GM21619 (cell line): Measurements from ENCODE around the gene ZNF277.
A peak's percentile ranks its signal among the peaks of the same experiment; 100 is the strongest.
"Not testable (repeated sequence)": the region's sequence is repeated elsewhere in the genome, so short reads cannot be mapped to it uniquely, and the experiment has no call there.

Source experiments
- ATAC-seq: cut with Tn5 transposase; IDR thresholded peaks from one replicate; pipeline ENCODE4 v1.9.1; 2021; ENCODE audit not compliant: unreplicated experiment

The ZNF277 gene

GRCh38 chr7:112385516-112385915 lies 179.0 kb downstream of the ZNF277 start:
- ATAC-seq: no peak

- no peak for ATAC-seq
Observed at GRCh38 chr7:112386619-112387018, 180.1 kb downstream of the ZNF277 start.

GRCh38 chr7:112390167-112390566 lies 183.7 kb downstream of the ZNF277 start:
- no peak for ATAC-seq

GRCh38 chr7:112391079-112391821 lies 184.8 kb downstream of the ZNF277 start:
- ATAC-seq: not testable (repeated sequence)

DNA sequence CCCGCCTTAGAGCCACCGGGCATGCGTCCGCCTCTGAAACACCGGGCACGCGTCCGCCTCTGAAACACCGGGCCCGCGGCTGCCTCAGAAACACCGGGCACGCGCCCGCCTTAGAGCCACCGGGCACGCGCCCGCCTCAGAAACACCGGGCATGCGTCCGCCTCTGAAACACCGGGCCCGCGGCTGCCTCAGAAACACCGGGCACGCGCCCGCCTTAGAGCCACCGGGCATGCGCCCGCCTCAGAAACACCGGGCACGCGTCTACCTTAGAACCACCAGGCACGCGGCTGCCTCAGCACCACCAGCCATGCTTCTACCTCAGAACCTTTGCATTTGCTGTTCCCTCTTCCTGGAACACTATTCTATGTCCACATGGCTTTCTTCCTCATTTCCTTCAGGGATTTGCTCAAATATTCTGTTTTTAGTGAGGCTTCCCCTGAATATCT lies 185.4 kb downstream of the ZNF277 start:
- peak; percentile 81 for ATAC-seq
